Right lobe of liver (tissue), 4 donors: ENCODE results near the gene LARP6.

Experiments used
- POLR2A ChIP-seq: fragments of 450-650 bp; IDR thresholded peaks from one replicate; pipeline ENCODE4 v1.6.1; 2017; ENCODE audit warnings: antibody characterized with exemption, mild to moderate bottlenecking
- TF ChIP-seq, protein P1 (sequence below), 4 donors: fragments of 200-600 bp in 3 of 4; fragments of 450-650 bp in 1 of 4; IDR thresholded peaks; one replicate each; pipeline versions ENCODE4 v1.5.1 to v1.8.0; 2016 to 2022; ENCODE audit warnings: antibody characterized with exemption in 4 of 4, mild to moderate bottlenecking in 2 of 4
- donor health status: DM: no; HTN: no; CAD: no.
- donor health status: DM: no; HTN: no; CAD: no.
- donor health status: DM: no; HTN: yes; CAD: no.

DNA sequence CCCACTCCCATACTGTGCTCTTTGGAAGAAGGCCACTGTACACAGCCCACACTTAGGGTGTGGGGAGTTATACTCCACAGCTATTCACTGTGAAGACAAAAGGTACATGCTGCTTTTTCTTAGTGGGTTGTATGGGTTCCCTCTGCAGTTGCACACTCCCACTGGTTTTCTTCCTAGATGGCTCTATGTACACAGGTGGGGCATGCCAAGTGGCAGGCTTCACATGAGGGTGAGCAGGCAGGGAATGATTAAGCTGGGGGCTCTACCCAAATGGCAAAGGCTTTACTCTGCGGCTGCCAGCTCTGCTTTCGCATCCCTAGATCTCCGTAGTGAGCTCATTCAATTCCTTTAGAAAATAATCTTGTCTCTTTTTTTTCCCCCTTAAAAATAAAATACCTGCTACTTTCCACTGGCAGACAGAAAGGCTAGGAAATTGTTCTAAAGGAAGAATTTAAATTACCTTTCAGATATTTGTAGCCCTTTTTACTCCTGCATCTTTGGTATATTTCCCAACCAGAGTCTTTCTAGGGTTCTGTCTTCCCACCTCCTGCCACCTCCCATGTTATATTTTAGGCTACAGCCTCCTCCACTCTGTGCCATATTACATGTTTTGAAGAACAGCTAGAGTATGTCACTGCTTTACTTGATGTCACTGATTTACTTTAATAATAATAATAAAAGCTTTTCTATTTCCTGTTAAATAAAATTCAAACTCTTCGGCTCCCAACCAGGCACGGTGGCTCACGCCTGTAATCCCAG is 8.2 kb downstream of the LARP6 start:
- TF ChIP-seq, protein P1, sequence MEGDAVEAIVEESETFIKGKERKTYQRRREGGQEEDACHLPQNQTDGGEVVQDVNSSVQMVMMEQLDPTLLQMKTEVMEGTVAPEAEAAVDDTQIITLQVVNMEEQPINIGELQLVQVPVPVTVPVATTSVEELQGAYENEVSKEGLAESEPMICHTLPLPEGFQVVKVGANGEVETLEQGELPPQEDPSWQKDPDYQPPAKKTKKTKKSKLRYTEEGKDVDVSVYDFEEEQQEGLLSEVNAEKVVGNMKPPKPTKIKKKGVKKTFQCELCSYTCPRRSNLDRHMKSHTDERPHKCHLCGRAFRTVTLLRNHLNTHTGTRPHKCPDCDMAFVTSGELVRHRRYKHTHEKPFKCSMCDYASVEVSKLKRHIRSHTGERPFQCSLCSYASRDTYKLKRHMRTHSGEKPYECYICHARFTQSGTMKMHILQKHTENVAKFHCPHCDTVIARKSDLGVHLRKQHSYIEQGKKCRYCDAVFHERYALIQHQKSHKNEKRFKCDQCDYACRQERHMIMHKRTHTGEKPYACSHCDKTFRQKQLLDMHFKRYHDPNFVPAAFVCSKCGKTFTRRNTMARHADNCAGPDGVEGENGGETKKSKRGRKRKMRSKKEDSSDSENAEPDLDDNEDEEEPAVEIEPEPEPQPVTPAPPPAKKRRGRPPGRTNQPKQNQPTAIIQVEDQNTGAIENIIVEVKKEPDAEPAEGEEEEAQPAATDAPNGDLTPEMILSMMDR (IDR thresholded peaks at IDR 0.05): no peak
- TF ChIP-seq POLR2A: no peak
